A549 (cell line): Measurements from ENCODE around the gene TSN.

Source experiments
- JUN ChIP-seq, 2 experiments: fragments of >200 bp; sonication (Bioruptor Twin); formaldehyde crosslinking; IDR thresholded peaks; 2 replicates in 1 of 2; 3 replicates in 1 of 2; pipeline ENCODE4 v1.6.1; 2016 to 2017
- NR3C1 ChIP-seq: fragments of >200 bp; sonication (Bioruptor Twin); formaldehyde crosslinking; IDR thresholded peaks from 3 replicates; pipeline ENCODE4 v1.6.1; 2017
- REST ChIP-seq: fragments of 200-600 bp; sonication (generic); IDR thresholded peaks from 2 replicates; pipeline ENCODE4 v1.6.1; 2016; ENCODE audit warnings: antibody characterized with exemption, mild to moderate bottlenecking, moderate library complexity
- RNF2 ChIP-seq: fragments of 200-600 bp; sonication (generic); IDR thresholded peaks from 2 replicates; pipeline ENCODE4 v1.6.1; 2016; ENCODE audit warnings: low read depth, mild to moderate bottlenecking, antibody characterized with exemption, moderate library complexity, borderline replicate concordance
- TF ChIP-seq, protein P1 (sequence below): fragments of >200 bp; sonication (Bioruptor Twin); formaldehyde crosslinking; IDR thresholded peaks from 3 replicates; pipeline ENCODE4 v1.5.1; 2016
- TF ChIP-seq, protein P2 (sequence below): fragments of 250-450 bp; sonication (Bioruptor Pico); IDR thresholded peaks from 2 replicates; pipeline ENCODE4 v1.5.0; 2021; ENCODE audit warnings: mild to moderate bottlenecking, moderate library complexity, borderline replicate concordance

GRCh38 chr2:121774235-121774634 is 18.8 kb downstream of the TSN start:
- TF ChIP-seq, protein P1, sequence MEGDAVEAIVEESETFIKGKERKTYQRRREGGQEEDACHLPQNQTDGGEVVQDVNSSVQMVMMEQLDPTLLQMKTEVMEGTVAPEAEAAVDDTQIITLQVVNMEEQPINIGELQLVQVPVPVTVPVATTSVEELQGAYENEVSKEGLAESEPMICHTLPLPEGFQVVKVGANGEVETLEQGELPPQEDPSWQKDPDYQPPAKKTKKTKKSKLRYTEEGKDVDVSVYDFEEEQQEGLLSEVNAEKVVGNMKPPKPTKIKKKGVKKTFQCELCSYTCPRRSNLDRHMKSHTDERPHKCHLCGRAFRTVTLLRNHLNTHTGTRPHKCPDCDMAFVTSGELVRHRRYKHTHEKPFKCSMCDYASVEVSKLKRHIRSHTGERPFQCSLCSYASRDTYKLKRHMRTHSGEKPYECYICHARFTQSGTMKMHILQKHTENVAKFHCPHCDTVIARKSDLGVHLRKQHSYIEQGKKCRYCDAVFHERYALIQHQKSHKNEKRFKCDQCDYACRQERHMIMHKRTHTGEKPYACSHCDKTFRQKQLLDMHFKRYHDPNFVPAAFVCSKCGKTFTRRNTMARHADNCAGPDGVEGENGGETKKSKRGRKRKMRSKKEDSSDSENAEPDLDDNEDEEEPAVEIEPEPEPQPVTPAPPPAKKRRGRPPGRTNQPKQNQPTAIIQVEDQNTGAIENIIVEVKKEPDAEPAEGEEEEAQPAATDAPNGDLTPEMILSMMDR = no peak
- no peak for TF ChIP-seq RNF2
- TF ChIP-seq, protein P2, sequence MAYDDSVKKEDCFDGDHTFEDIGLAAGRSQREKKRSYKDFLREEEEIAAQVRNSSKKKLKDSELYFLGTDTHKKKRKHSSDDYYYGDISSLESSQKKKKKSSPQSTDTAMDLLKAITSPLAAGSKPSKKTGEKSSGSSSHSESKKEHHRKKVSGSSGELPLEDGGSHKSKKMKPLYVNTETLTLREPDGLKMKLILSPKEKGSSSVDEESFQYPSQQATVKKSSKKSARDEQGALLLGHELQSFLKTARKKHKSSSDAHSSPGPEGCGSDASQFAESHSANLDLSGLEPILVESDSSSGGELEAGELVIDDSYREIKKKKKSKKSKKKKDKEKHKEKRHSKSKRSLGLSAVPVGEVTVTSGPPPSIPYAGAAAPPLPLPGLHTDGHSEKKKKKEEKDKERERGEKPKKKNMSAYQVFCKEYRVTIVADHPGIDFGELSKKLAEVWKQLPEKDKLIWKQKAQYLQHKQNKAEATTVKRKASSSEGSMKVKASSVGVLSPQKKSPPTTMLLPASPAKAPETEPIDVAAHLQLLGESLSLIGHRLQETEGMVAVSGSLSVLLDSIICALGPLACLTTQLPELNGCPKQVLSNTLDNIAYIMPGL (CRISPR knock-in tag) = no peak
- TF ChIP-seq REST = no peak
- TF ChIP-seq NR3C1 = no peak
- TF ChIP-seq JUN (IDR thresholded peaks at IDR 0.05) = no peak
